ENCODE measurements around the gene UCHL3. TPM values are rescaled to one million over a fixed set of nuclear protein-coding genes. Genes with fewer than 3 reads are reported as not detected.

UCHL3 gene
- total and polyA plus RNA-seq, 2 of the 8 experiments (the other 6 are each of a cell fraction or from before 2014, with no cell fraction given), result 33.0 to 61.1 TPM

DNA sequence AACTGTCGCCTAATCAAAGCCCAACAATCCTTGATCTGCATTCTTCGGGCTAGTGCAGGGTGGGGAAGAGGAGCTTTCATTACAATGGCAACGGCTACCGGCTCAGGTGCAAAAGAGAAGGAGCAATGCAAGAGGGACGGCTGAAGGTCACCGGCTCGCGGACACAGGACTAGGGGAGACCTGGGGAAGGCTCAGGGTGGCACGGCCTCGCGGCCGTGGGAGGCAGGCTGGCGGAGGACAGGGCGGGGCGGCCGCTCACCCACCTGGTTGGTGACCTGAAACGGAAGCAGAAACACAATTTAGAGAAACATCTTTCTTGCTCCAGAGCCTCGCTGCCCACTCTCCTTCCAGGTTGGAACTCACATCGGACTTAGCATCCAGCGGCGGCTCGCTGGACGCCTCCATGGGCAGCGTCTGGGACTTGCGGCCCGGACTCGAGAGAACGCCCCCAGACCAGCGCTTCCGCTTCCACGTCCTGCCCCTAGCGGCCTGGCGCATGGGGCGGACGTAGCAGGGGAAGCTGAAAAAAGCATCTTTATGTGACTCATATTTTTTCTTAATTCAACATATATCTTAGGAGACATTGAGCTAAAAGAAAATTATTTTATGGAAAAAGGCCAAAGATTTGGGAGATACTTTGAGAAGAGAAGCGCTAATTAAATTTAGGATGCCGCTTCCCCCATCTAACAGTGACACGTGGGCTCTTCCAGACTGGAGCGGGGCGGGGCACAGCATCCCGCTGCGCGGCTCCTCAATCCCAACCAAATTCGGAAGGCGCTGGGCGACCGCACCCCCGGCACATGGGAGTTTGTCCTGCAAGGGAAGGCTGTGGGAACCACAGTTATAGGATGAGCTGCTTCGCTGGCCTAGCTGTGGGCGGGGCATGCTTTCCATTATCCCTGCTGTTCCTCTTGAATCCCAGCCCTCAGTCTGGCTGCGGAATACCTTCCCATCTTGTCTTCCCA is 11.9 kb upstream of the UCHL3 start, which contains the start of gene COMMD6 (continued):
- peak; percentile 78 for TF ChIP-seq TAF1 (IDR thresholded peaks at IDR 0.05; ENCODE audit: low read depth, low read length)

Data from H1 (cell line).